T-cell (primary cell): ENCODE results near the gene THAP5. TPM values are rescaled to one million over a fixed set of nuclear protein-coding genes. Genes with fewer than 3 reads are reported as not detected.

ENCODE experiments used
- ATAC-seq, 4 experiments: fragments of 200-7000 bp in 3 of 4; fragments of 150-1000 bp in 1 of 4; cut with Tn5 transposase; replicated peaks in 1 of 4; 1 replicate in 3 of 4; 2 replicates in 1 of 4; pipeline ENCODE4 v1.10.0; 2021; ENCODE audit warnings: moderate library complexity in 3 of 4, mild to moderate bottlenecking in 2 of 4, moderate number of reproducible peaks in 1 of 4
- CTCF ChIA-PET, 2 donors: fragments of 300-600 bp; sonication (Branson Sonifier 250); formaldehyde crosslinking; loops; one replicate each; lab custom pipeline; 2022; ENCODE audit warnings: antibody characterized with exemption in 2 of 2; lab: Charles Lee
- POLR2A ChIA-PET, 2 donors: fragments of 300-600 bp; sonication (Branson Sonifier 250); formaldehyde crosslinking; loops; one replicate each; lab custom pipeline; 2022; ENCODE audit warnings: antibody characterized with exemption in 2 of 2; lab: Charles Lee
- DNase-seq, 35 experiments: peaks; one replicate each; pipeline versions ENCODE4 v3.0.0 to v3.0.0-alpha.2; 2013 to 2023
- H3K27ac ChIP-seq: one replicate; pipeline ENCODE4 v1.5.1; 2013; ENCODE audit warnings: low read length
- H3K27me3 ChIP-seq, 2 experiments: replicated peaks in 1 of 2; 1 replicate in 1 of 2; 2 replicates in 1 of 2; pipeline versions ENCODE4 v1.6.1 to v1.7.0; 2013; ENCODE audit warnings: low read length in 1 of 2, mixed read lengths in 1 of 2; ENCODE audit not compliant: control insufficient read depth in 2 of 2, insufficient read depth in 2 of 2; ENCODE audit errors: extremely low read depth in 1 of 2
- H3K36me3 ChIP-seq, 2 donors: 1 replicate in 1 of 2; 2 replicates in 1 of 2; pipeline versions ENCODE4 v1.6.1 to v1.7.0; 2013; ENCODE audit warnings: low read length in 1 of 2; ENCODE audit not compliant: control insufficient read depth in 2 of 2, insufficient read depth in 1 of 2; ENCODE audit errors: extremely low read depth in 1 of 2
- H3K4me1 ChIP-seq, 2 experiments: 1 replicate in 1 of 2; 2 replicates in 1 of 2; pipeline versions ENCODE4 v1.6.1 to v1.7.0; 2013; ENCODE audit warnings: low read length in 2 of 2, mixed read lengths in 1 of 2; ENCODE audit not compliant: insufficient read depth in 2 of 2, control insufficient read depth in 1 of 2; ENCODE audit errors: extremely low read depth in 1 of 2
- H3K4me3 ChIP-seq, 2 donors: 1 replicate in 1 of 2; 2 replicates in 1 of 2; pipeline versions ENCODE4 v1.5.1 to v1.7.0; 2013; ENCODE audit warnings: mild to moderate bottlenecking in 2 of 2, low read length in 1 of 2, moderate library complexity in 1 of 2; ENCODE audit not compliant: control insufficient read depth in 1 of 2; ENCODE audit errors: extremely low read depth in 1 of 2
- H3K9me3 ChIP-seq: 2 replicates; pipeline ENCODE4 v1.7.0; 2013
- H3K27ac Mint-ChIP-seq, 2 donors: one replicate each; pipeline ENCODE4 v1.8.0; 2020 to 2021; ENCODE audit warnings: mild to moderate bottlenecking in 2 of 2, mixed read lengths in 2 of 2
- H3K27me3 Mint-ChIP-seq, 2 donors: one replicate each; pipeline ENCODE4 v1.8.0; 2021 to 2022; ENCODE audit warnings: mixed read lengths in 2 of 2
- H3K36me3 Mint-ChIP-seq: one replicate; pipeline ENCODE4 v1.8.0; 2021; ENCODE audit warnings: mixed read lengths
- H3K4me1 Mint-ChIP-seq, 3 donors: one replicate each; pipeline ENCODE4 v1.8.0; 2020 to 2022; ENCODE audit warnings: mixed read lengths in 3 of 3, mild to moderate bottlenecking in 1 of 3
- H3K4me3 Mint-ChIP-seq, 3 donors: one replicate each; pipeline ENCODE4 v1.8.0; 2020 to 2022; ENCODE audit warnings: mild to moderate bottlenecking in 3 of 3, mixed read lengths in 3 of 3, moderate library complexity in 3 of 3
- H3K9me3 Mint-ChIP-seq, 3 donors: one replicate each; pipeline ENCODE4 v1.8.0; 2020 to 2022; ENCODE audit warnings: mixed read lengths in 3 of 3
- WGBS: methylation state at CpG from one replicate; pipeline ENCODE4 v1.1.5; 2013; ENCODE audit warnings: missing lambda C conversion rate; ENCODE audit not compliant: insufficient coverage; 5-methylcytosine and 5-hydroxymethylcytosine counted together
- total RNA-seq, 35 experiments: library from RNA in 6 of 35; stranded (reverse) in 6 of 35; fragments of 120-200 nt in 1 of 35; gene quantifications; one replicate each; pipeline versions ENCODE4 v1.2.1 to v1.2.4 and lab custom pipeline; 2013 to 2026

Gene THAP5
- total RNA-seq, 5 donors from 2014 or later (not counting 1 experiment from before 2014, with no cell fraction given) = 20.8 to 38.7 (median 36.1) TPM

DNA sequence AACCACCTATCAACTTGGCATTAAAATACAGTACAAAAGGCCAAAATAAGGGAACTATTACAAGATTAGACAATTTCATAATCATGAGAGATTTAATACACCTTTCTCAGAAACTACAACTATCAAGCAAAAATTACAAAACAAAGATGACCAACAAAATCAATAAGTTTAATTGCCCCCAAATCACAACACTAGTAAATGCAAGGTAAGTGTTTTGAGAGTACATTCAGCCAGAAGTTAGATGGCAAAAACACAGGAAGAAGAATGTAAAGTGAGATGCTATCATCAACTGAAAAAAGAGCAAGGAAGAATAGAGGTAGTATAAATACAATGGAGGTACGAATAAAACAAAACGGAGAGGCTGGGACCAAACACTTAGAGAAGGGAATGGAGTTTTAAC, 46.7 kb downstream of the THAP5 start:
- H3K4me3 Mint-ChIP-seq = peak overlapping the region; percentile 0 to 15 (median 4)

GRCh38 chr7:108517951-108518350, 51.6 kb downstream of the THAP5 start:
- H3K4me3 ChIP-seq = no peak overlapping the region
- no peak overlapping the region for H3K27ac Mint-ChIP-seq
- H3K36me3 ChIP-seq = peaks cover 0 to 34% of the 10 kb centered on the region in 2 donors
- H3K4me1 Mint-ChIP-seq = peaks cover 50 to 61% (median 51%) of the 10 kb centered on the region in 3 donors
- no peak for ATAC-seq
- no peak overlapping the region for H3K27ac ChIP-seq
- no peak for DNase-seq
- H3K4me3 Mint-ChIP-seq = no peak overlapping the region
- no peaks in the 10 kb centered on the region for H3K27me3 Mint-ChIP-seq
- no peaks in the 10 kb centered on the region for H3K9me3 ChIP-seq
- ChIA-PET CTCF (interaction anchor here (0.6 to 1.5 kb wide), 2 partner anchors 20 to 52 kb away, joined by 3 to 5 read pairs; no protein-coding TSS in a partner anchor), POLR2A (interaction anchor here in 1 of 2 donors (0.7 to 1.6 kb wide), 2 partner anchors 16 to 52 kb away, joined by 3 to 11 read pairs; partner anchors contain the start of genes DNAJB9 and THAP5)
- H3K36me3 Mint-ChIP-seq = peaks cover 63% of the 10 kb centered on the region
- peaks cover 0 to under 1% of the 10 kb centered on the region in 2 experiments for H3K4me1 ChIP-seq
- 100% methylated on average over 2 of the region's 3 CpGs for WGBS
- H3K9me3 Mint-ChIP-seq = no peaks in the 10 kb centered on the region
- H3K27me3 ChIP-seq = no peaks in the 10 kb centered on the region

More for the DNA sequence above, 46.7 kb downstream of the THAP5 start:
- Mint-ChIP-seq H3K36me3 (peaks cover 34% of the 10 kb centered on the region), H3K4me1 (peaks cover 62 to 63% (median 62%) of the 10 kb centered on the region in 3 donors), H3K27ac (peak overlapping the region in 1 of 2 donors; percentile 49), H3K9me3 (no peaks in the 10 kb centered on the region), H3K27me3 (no peaks in the 10 kb centered on the region)
- POLR2A ChIA-PET = interaction anchor here (1.3 to 1.8 kb wide), 3 partner anchors 8 to 52 kb away, joined by 3 to 5 read pairs (median 4); no protein-coding TSS in a partner anchor
- H3K27ac ChIP-seq = no peak overlapping the region
- CTCF ChIA-PET = interaction anchor here in 1 of 2 donors (1.0 kb wide), 1 partner anchor 26 kb away, joined by 3 read pairs; no protein-coding TSS in a partner anchor
- DNase-seq (no peak), ATAC-seq (no peak)
- no peaks in the 10 kb centered on the region for H3K27me3 ChIP-seq
- 55% methylated on average over 2 of the region's 2 CpGs for WGBS
- H3K36me3 ChIP-seq = peaks cover 0 to 14% of the 10 kb centered on the region in 2 donors
- no peaks in the 10 kb centered on the region for H3K9me3 ChIP-seq
- peaks cover 19% of the 10 kb centered on the region in 2 experiments for H3K4me1 ChIP-seq
- no peak overlapping the region for H3K4me3 ChIP-seq

DNA sequence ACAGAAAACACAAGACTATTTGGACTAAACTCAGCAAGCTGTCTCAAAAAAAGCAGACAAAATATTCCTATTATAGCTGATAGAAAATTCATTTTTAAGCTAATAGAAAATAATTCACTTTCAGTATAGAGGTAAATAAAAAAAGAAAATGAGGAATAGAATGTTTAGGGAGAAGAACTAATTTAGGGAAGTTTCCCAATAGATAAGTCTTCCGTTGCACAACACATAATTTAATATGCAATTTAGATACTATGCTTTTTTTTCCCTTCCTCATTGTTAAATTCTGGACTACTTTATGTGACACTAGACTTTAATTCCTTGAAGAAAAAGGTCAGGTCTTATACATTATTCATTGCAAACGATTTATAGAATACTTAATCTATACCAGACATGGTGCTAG, 53.9 kb downstream of the THAP5 start:
- Histone ChIP-seq H3K4me1 (no peaks in the 10 kb centered on the region), H3K36me3 (peaks cover 5 to 34% of the 10 kb centered on the region in 2 donors), H3K9me3 (no peaks in the 10 kb centered on the region), H3K27ac (no peak overlapping the region), H3K27me3 (no peaks in the 10 kb centered on the region), H3K4me3 (no peak overlapping the region)
- DNase-seq (no peak), ATAC-seq (no peak)
- H3K36me3 Mint-ChIP-seq = peaks cover 67% of the 10 kb centered on the region
- no CpG with 5 or more reads among the region's 2 CpGs for WGBS
- CTCF ChIA-PET = interaction anchor here in 1 of 2 donors (1.2 kb wide), 1 partner anchor 20 kb away, joined by 3 read pairs; no protein-coding TSS in a partner anchor
- peaks cover 32 to 51% (median 37%) of the 10 kb centered on the region in 3 donors for H3K4me1 Mint-ChIP-seq
- no peak overlapping the region for H3K4me3 Mint-ChIP-seq
- H3K9me3 Mint-ChIP-seq = no peaks in the 10 kb centered on the region
- H3K27ac Mint-ChIP-seq = no peak overlapping the region
- H3K27me3 Mint-ChIP-seq = no peaks in the 10 kb centered on the region
- POLR2A ChIA-PET = interaction anchor here in 1 of 2 donors (0.6 to 0.9 kb wide), 4 partner anchors 8 to 61 kb away, joined by 3 to 7 read pairs (median 4); partner anchors contain the start of gene PNPLA8

DNA sequence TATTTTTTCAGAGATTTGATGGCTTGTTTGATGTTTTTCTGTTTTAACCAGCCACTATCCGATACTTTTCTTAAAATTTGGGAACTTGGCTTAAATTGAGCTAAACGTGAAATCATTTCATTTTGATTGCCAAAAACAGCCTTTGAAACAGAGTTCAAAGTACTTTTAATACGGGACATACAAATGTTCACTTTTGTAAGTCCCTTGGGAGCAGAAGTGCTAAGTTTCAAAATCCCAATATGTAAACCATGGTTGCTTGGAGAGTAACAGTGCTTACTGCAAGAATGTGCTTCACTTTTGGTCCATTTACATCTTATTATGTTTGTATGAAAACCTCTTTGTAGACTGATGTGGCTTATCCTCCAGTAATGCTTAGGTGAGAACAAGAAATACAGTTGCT, 54.5 kb downstream of the THAP5 start:
- CTCF ChIA-PET = no interaction called here

More for the DNA sequence above, 54.5 kb downstream of the THAP5 start:
- H3K9me3 Mint-ChIP-seq = no peaks in the 10 kb centered on the region
- Histone ChIP-seq H3K36me3 (peaks cover 5 to 37% of the 10 kb centered on the region in 2 donors), H3K4me1 (no peaks in the 10 kb centered on the region), H3K27me3 (no peaks in the 10 kb centered on the region), H3K27ac (no peak overlapping the region), H3K9me3 (no peaks in the 10 kb centered on the region), H3K4me3 (no peak overlapping the region)
- no peak overlapping the region for H3K4me3 Mint-ChIP-seq
- WGBS = 100% methylated on average over 2 of the region's 3 CpGs
- POLR2A ChIA-PET = interaction anchor here in 1 of 2 donors (0.6 to 1.9 kb wide), 5 partner anchors 8 to 62 kb away, joined by 3 to 7 read pairs (median 5); partner anchors contain the start of gene PNPLA8
- H3K27me3 Mint-ChIP-seq = no peaks in the 10 kb centered on the region
- DNase-seq (no peak), ATAC-seq (no peak)
- H3K27ac Mint-ChIP-seq = no peak overlapping the region
- H3K36me3 Mint-ChIP-seq = peaks cover 70% of the 10 kb centered on the region
- H3K4me1 Mint-ChIP-seq = peaks cover 28 to 46% (median 34%) of the 10 kb centered on the region in 3 donors

Other genes with a start within 250 kb of the THAP5 start
- gene NRCAM, start 113.3 kb downstream of the THAP5 start, total RNA-seq = 10 to 100 TPM in 1 of 5 donors, 1 to 10 TPM in 4; 3.1 to 10.7 (median 5.0) TPM
- 10 to 100 TPM; 17.8 to 55.5 (median 21.8) TPM for gene PNPLA8, start 43.6 kb downstream of the THAP5 start, total RNA-seq
- gene DNAJB9, start 168 bp upstream of the THAP5 start, total RNA-seq = 10 to 100 TPM; 20.5 to 60.8 (median 27.9) TPM